ENCODE results near the gene ST6GALNAC5.

Gene ST6GALNAC5

DNA sequence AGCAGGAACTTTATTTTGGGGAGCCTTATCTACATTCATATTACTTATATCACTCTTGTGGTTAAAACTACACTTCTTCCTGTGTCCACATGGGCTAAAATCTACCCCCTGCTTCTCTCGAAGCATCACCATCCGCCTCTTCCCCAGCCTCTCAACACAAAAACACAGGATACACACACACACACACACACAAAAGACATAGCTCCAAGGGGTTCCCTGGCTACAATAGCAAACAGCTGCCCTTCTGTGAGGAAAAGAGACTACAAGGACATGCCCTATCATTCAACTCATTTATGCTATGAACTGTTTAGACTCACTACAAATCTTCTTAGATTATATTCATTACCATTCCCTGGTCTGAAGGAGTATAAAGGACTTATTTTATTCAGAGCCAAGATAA lies 197.0 kb downstream of the ST6GALNAC5 start:
- Mint-ChIP-seq H3K9me3 (no peaks in the 10 kb centered on the region), H3K36me3 (ENCODE audit: insufficient read depth) (no peaks in the 10 kb centered on the region), H3K27ac (no peak overlapping the region), H3K27me3 (peaks cover 18 to 21% of the 10 kb centered on the region in 2 donors), H3K4me1 (ENCODE audit: low read depth in 2 of 2) (no peaks in the 10 kb centered on the region), H3K4me3 (no peak overlapping the region)
- ATAC-seq (replicated peaks), result no peak
- DNase-seq, result no peak

DNA sequence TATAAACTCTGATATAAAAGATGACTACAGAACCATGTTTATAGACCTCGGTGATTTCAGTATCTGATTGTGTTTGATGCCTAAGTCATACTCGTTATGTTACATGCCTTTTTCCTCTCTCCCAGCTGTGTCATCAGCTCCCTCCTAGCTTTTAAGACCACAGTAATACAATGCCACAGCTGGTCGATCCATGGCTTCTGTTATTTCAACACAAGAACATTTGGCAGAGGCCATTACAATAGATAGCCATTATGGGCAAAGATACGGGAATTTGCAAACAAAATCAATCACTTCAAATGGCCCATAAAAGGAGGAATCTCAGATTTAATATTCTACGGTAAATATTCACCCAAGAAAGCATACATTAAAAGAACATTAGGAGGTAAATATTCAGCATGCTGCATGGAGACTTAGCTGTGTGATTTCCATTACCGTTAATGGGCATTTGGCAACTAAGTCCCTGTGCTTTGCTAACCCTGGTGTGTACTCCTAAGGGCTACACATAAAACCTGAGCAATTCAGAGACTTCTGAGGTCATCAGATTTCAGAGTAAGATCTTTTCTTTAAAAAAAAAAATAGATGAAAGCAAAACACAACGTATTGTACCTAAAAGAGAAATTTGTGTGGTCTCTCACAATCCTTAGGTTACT lies 198.5 kb downstream of the ST6GALNAC5 start:
- ATAC-seq (replicated peaks) (no peak), DNase-seq (no peak)
- no peaks in the 10 kb centered on the region for H3K4me1 Mint-ChIP-seq (ENCODE audit: low read depth in 2 of 2)
- no peaks in the 10 kb centered on the region for H3K36me3 Mint-ChIP-seq (ENCODE audit: insufficient read depth)
- H3K27me3 Mint-ChIP-seq, result peaks cover 14 to 16% of the 10 kb centered on the region in 2 donors
- no peaks in the 10 kb centered on the region for H3K9me3 Mint-ChIP-seq
- H3K27ac Mint-ChIP-seq, result no peak overlapping the region
- no peak overlapping the region for H3K4me3 Mint-ChIP-seq

DNA sequence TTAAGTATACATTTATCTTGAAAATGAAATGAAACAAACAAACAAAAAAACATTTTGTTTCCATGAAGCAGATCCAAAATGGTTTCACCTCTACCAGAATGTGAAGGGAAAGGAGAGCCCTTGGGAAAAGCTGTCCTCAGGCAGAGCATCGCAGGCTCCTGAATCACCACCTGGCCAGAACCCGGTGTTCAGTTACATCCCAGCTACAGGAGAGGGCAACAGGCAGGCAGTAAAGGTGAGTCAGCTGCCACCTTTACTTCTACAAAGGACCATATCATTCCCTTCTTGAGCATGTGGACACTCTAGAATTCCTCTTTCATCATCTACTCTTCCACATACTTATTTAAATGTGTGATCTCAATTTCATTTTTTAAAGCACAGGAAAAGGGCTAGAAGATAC lies 200.7 kb downstream of the ST6GALNAC5 start:
- ATAC-seq (replicated peaks), result no peak
- DNase-seq, result no peak
- peaks cover 5 to 9% of the 10 kb centered on the region in 2 donors for H3K27me3 Mint-ChIP-seq
- no peaks in the 10 kb centered on the region for H3K9me3 Mint-ChIP-seq
- no peak overlapping the region for H3K27ac Mint-ChIP-seq
- H3K36me3 Mint-ChIP-seq (ENCODE audit: insufficient read depth), result no peaks in the 10 kb centered on the region
- no peak overlapping the region for H3K4me3 Mint-ChIP-seq
- H3K4me1 Mint-ChIP-seq (ENCODE audit: low read depth in 2 of 2), result no peaks in the 10 kb centered on the region

DNA sequence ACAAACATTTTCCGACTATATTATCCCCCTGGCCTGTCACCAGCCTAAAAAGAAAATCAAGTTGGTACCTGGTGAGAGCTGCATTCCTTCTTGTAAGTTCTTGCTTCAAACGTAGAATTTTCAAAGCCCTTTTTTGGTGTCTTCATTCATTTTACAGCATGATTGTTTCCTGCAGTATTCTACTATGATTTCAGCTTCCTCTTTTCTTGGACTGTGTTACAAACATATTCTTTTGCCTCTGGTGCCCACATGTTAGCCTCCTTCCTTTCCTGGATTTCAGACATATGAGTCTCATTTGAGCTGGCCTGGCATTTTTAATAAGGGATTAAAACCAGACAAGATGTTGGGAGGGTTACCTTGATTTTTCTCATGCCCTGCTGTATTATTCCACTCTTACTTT lies 209.5 kb downstream of the ST6GALNAC5 start:
- H3K27ac Mint-ChIP-seq, result no peak overlapping the region
- DNase-seq (no peak), ATAC-seq (replicated peaks) (no peak)
- no peak overlapping the region for H3K4me3 Mint-ChIP-seq
- no peaks in the 10 kb centered on the region for H3K4me1 Mint-ChIP-seq (ENCODE audit: low read depth in 2 of 2)
- no peaks in the 10 kb centered on the region for H3K9me3 Mint-ChIP-seq
- H3K36me3 Mint-ChIP-seq (ENCODE audit: insufficient read depth), result no peaks in the 10 kb centered on the region
- peaks cover 22 to 29% of the 10 kb centered on the region in 2 donors for H3K27me3 Mint-ChIP-seq

DNA sequence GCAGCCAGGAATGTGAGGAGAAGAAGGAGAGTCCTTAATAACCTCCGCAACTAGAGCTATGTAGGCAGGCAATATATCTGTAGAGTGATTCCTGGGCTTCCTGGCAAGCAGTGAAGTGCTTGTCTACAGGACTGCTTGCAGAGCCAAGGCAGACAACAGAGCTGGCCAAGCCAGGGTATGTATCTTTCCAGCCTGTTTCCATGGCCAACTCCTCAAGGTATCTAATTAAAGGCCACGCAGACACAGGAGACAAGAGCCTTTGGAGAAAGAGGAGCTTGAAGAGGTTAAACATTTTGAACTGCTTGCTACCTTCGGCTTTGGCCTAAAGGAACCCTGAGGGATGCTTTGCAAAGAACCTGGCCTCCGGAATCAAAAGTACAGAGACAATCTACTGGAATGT lies 214.6 kb downstream of the ST6GALNAC5 start:
- Mint-ChIP-seq H3K27ac (no peak overlapping the region), H3K4me3 (no peak overlapping the region), H3K27me3 (peaks cover 11 to 17% of the 10 kb centered on the region in 2 donors), H3K4me1 (ENCODE audit: low read depth in 2 of 2) (no peaks in the 10 kb centered on the region), H3K36me3 (ENCODE audit: insufficient read depth) (no peaks in the 10 kb centered on the region), H3K9me3 (no peaks in the 10 kb centered on the region)
- no peak for DNase-seq
- no peak for ATAC-seq (replicated peaks)

DNA sequence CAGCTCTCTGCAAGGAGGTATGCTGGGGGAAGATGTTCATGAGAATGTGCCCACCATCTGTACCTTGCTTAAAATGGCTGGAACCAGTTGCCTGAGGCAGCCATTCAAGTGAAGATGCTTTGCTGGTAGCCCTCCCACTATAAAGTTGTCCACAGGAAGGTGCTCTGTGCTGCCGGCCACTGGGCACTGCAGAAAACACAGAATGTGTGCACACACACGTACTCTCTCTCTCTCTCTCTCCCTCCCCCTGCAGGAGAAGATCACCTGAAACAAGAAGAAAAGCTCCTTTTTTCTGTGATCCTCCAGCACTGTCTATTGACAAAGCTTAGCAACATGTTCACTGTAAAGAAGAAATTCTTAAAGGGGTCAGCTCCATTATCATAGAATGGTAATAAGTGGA lies 217.2 kb downstream of the ST6GALNAC5 start:
- Mint-ChIP-seq H3K4me1 (ENCODE audit: low read depth in 2 of 2) (no peaks in the 10 kb centered on the region), H3K4me3 (no peak overlapping the region), H3K36me3 (ENCODE audit: insufficient read depth) (no peaks in the 10 kb centered on the region), H3K27me3 (peaks cover 7 to 9% of the 10 kb centered on the region in 2 donors), H3K9me3 (no peaks in the 10 kb centered on the region), H3K27ac (no peak overlapping the region)
- no peak for DNase-seq
- no peak for ATAC-seq (replicated peaks)

DNA sequence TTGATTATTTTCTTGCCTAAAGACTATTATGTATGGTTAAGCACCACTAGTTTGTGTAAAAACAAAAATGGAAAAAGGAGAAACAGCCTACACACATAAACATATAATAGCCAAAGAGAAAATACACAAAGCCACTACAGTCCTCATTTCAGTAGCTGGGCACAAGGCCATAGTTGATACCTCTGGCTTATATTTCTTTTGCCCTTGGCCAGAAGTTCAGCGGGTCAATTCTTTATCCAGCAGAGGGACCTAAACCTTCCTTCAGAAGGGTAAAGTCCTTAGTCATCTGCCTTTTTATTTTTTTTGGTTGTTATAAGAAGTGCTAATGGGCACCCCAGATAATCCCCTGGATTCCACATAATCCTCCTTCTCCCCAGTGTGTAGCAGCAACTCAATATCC lies 217.8 kb downstream of the ST6GALNAC5 start:
- ATAC-seq (replicated peaks) (no peak), DNase-seq (no peak)
- Mint-ChIP-seq H3K27ac (no peak overlapping the region), H3K4me3 (no peak overlapping the region), H3K36me3 (ENCODE audit: insufficient read depth) (no peaks in the 10 kb centered on the region), H3K4me1 (ENCODE audit: low read depth in 2 of 2) (no peaks in the 10 kb centered on the region), H3K9me3 (no peaks in the 10 kb centered on the region), H3K27me3 (peaks cover 3% of the 10 kb centered on the region in 2 donors)

DNA sequence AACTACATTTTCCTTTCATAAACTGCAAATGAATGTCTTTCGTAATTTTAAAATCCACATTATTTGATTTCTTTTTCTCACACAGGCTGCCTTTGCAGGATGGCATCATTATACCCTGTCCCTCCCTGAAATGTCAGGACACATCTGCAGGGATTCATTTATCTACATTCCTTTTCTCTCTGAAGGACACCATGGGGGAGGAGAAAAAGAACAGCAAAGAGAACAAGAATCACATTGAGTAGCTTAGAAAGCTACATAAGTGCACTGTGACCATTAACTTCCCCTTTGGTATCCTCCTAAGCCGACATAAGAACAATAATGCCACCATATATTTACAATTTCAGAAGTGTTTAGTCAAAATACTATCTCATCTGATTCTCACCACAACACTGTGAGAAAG lies 222.5 kb downstream of the ST6GALNAC5 start:
- Mint-ChIP-seq H3K4me3 (no peak overlapping the region), H3K27me3 (no peaks in the 10 kb centered on the region), H3K4me1 (ENCODE audit: low read depth in 2 of 2) (no peaks in the 10 kb centered on the region), H3K27ac (no peak overlapping the region), H3K9me3 (no peaks in the 10 kb centered on the region), H3K36me3 (ENCODE audit: insufficient read depth) (no peaks in the 10 kb centered on the region)
- ATAC-seq (replicated peaks) (no peak), DNase-seq (no peak)

DNA sequence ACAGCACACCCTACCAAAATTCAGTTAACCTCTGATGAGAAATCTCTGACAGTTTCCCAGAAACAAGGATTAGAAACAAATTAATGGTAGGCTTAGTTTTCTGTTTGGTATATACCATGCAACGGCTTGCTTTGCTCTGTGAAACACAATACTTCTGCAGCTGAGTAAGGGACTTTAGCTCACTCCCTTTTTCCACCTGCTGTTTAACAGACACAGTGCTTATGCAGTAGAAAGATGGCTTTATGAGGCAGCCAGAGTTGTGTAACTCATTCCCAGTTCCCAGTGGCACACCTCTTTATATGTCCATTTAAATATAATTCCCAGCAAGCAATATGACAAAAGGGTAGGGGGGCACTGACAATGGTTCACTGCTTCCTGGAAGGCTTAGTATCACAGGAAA lies 228.0 kb downstream of the ST6GALNAC5 start:
- Mint-ChIP-seq H3K36me3 (ENCODE audit: insufficient read depth) (peaks cover 4% of the 10 kb centered on the region), H3K27ac (no peak overlapping the region), H3K27me3 (no peaks in the 10 kb centered on the region), H3K9me3 (no peaks in the 10 kb centered on the region), H3K4me3 (no peak overlapping the region), H3K4me1 (ENCODE audit: low read depth in 2 of 2) (no peaks in the 10 kb centered on the region)
- no peak for DNase-seq
- ATAC-seq (replicated peaks), result no peak

DNA sequence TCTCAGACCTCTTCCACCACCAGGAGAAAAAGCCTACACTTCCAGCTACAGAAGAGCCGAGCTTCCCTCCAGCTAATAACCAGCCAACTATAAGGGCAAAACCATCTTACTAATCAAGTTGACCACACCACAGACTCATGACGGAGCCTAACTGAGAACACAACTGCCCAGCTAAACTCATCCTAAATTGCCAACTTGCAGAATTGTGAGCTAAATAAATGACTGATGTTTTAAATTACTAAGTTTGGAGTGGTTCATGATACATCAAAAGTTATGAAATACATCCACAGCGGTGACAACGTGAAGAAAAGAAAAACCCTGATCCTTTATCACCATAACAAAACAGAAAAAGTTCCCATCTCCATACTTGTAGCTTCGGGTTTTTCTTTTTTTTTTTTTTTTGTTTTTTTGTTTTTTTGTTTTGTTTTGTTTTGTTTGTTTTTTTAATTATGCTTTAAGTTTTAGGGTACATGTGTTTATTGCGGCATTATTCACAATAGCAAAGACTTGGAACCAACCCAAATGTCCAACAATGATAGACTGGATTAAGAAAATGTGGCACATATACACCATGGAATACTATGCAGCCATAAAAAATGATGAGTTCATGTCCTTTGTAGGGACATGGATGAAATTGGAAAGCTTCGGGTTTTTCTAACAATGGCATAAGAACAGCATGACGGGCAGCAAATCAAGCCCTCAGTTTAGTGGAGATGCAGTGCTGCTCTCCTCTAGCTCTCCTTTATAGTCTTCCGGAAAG lies 229.4 kb downstream of the ST6GALNAC5 start:
- H3K36me3 Mint-ChIP-seq (ENCODE audit: insufficient read depth), result peaks cover 4% of the 10 kb centered on the region

DNA sequence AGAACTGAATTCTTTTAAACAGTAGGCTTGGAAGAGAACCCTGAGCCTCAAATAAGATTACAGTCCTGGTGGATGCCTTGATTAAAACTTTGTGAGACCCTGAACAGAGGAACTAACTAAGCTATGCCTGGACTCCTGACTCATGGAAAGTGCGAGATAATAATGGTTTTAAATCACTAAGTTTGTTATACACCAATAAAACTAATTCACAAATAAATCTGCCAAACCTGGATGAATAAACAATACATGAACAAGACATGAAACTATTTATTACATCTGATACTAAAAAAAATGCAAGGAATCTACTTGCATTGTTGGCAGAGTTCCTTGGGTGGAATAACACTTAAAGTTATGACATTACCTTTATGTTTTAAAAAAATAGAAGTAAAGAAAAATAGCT lies 233.6 kb downstream of the ST6GALNAC5 start:
- peaks cover 10% of the 10 kb centered on the region for H3K36me3 Mint-ChIP-seq (ENCODE audit: insufficient read depth)
- no peaks in the 10 kb centered on the region for H3K9me3 Mint-ChIP-seq
- H3K27me3 Mint-ChIP-seq, result no peaks in the 10 kb centered on the region
- DNase-seq, result no peak
- H3K27ac Mint-ChIP-seq, result no peak overlapping the region
- no peak overlapping the region for H3K4me3 Mint-ChIP-seq
- peaks cover 0 to 3% of the 10 kb centered on the region in 2 donors for H3K4me1 Mint-ChIP-seq (ENCODE audit: low read depth in 2 of 2)
- ATAC-seq (replicated peaks), result no peak

More for the DNA sequence above, 229.4 kb downstream of the ST6GALNAC5 start:
- Mint-ChIP-seq H3K27ac (no peak overlapping the region), H3K4me3 (no peak overlapping the region), H3K4me1 (ENCODE audit: low read depth in 2 of 2) (no peaks in the 10 kb centered on the region), H3K27me3 (no peaks in the 10 kb centered on the region), H3K9me3 (no peaks in the 10 kb centered on the region)
- ATAC-seq (replicated peaks), result no peak
- no peak for DNase-seq

DNA sequence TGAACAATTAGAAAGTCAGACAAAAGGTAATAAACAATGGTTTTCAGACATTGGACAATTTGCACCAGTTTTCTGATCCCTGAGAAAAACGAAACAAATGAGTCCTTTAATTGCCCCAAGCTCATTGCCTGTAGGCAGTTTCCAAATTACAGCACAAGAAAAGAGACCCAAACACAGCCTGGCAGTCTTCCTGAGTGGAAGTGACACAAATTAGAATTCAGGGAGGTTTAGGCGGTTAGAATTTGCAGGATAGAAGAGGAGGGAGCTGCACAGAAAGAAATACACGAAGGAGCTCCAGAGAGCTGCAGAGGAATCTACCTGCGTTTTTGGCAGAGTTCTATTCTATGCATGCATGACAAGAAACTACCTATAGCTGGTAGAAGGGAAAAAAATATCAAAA lies 236.2 kb downstream of the ST6GALNAC5 start:
- H3K36me3 Mint-ChIP-seq (ENCODE audit: insufficient read depth), result peaks cover 6% of the 10 kb centered on the region
- H3K9me3 Mint-ChIP-seq, result peaks cover 0 to under 1% of the 10 kb centered on the region in 2 donors
- H3K27ac Mint-ChIP-seq, result no peak overlapping the region
- peaks cover 0 to 3% of the 10 kb centered on the region in 2 donors for H3K4me1 Mint-ChIP-seq (ENCODE audit: low read depth in 2 of 2)
- no peaks in the 10 kb centered on the region for H3K27me3 Mint-ChIP-seq
- ATAC-seq (replicated peaks) (no peak), DNase-seq (no peak)
- H3K4me3 Mint-ChIP-seq, result no peak overlapping the region

DNA sequence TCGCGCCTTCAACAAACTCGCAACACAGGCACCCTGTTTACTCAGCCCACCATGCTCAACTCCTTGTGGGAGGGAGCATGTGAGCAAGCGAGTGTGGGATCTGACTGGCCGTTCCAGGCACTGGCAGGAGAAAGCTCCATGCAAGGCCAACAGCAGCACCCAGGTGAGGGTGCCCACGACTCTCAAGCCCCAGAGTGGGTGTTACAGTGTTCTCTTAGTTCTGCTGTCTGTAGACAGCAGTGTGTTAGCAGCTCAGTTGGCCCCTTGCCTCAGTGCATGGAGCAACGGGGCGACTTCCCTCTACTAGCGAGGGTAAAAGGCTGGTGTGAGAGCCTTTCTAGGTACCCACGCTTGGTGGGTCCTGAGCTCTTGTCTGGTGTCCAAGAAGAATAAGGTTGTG lies 237.4 kb downstream of the ST6GALNAC5 start:
- no peak overlapping the region for H3K4me3 Mint-ChIP-seq
- H3K4me1 Mint-ChIP-seq (ENCODE audit: low read depth in 2 of 2), result peaks cover 0 to 3% of the 10 kb centered on the region in 2 donors
- H3K27ac Mint-ChIP-seq, result peak overlapping the region in 1 of 2 donors; percentile 33
- no peak for DNase-seq
- H3K27me3 Mint-ChIP-seq, result no peaks in the 10 kb centered on the region
- peaks cover 0 to 6% of the 10 kb centered on the region in 2 donors for H3K9me3 Mint-ChIP-seq
- H3K36me3 Mint-ChIP-seq (ENCODE audit: insufficient read depth), result peaks cover 6% of the 10 kb centered on the region
- no peak for ATAC-seq (replicated peaks)
